H9 (cell line): Measurements from ENCODE around the gene TUBA3E. TPM values are rescaled to one million over a fixed set of nuclear protein-coding genes. Genes with fewer than 3 reads are reported as not detected.
"Not testable (repeated sequence)": the region's sequence is repeated elsewhere in the genome, so short reads cannot be mapped to it uniquely, and the experiment has no call there.

ENCODE experiments used
- DNase-seq: peaks from one replicate; pipeline ENCODE4 v3.0.0-alpha.2; 2017
- H2AFZ ChIP-seq: one replicate; pipeline ENCODE4 v1.6.1; 2013; ENCODE audit warnings: mild to moderate bottlenecking, low read length, control low read depth, moderate library complexity
- H2AK5ac ChIP-seq: 2 replicates; pipeline ENCODE4 v1.6.1; 2013; ENCODE audit warnings: low read length, control low read depth, mixed read lengths; ENCODE audit not compliant: insufficient read length
- H2BK120ac ChIP-seq: one replicate; pipeline ENCODE4 v1.6.1; 2013; ENCODE audit warnings: low read depth, mild to moderate bottlenecking, low read length, control low read depth, inconsistent platforms; ENCODE audit not compliant: poor library complexity, severe bottlenecking
- H2BK12ac ChIP-seq: 2 replicates; pipeline ENCODE4 v1.6.1; 2013; ENCODE audit warnings: low read length, control low read depth, mixed read lengths, low read depth; ENCODE audit not compliant: insufficient read length
- H2BK15ac ChIP-seq: 2 replicates; pipeline ENCODE4 v1.6.1; 2013; ENCODE audit warnings: low read depth, low read length, control low read depth
- H2BK20ac ChIP-seq: one replicate; pipeline ENCODE4 v1.6.1; 2013; ENCODE audit warnings: low read depth, mild to moderate bottlenecking, low read length, control low read depth, inconsistent platforms; ENCODE audit not compliant: poor library complexity, severe bottlenecking
- H2BK5ac ChIP-seq: 2 replicates; pipeline ENCODE4 v1.6.1; 2013; ENCODE audit warnings: low read length, control low read depth, mixed read lengths; ENCODE audit not compliant: insufficient read length
- H3K14ac ChIP-seq: 2 replicates; pipeline ENCODE4 v1.6.1; 2013; ENCODE audit warnings: low read length, control low read depth; ENCODE audit not compliant: insufficient read depth
- H3K18ac ChIP-seq: 2 replicates; pipeline ENCODE4 v1.6.1; 2013; ENCODE audit warnings: low read depth, mild to moderate bottlenecking, mixed read lengths, low read length, control low read depth; ENCODE audit not compliant: insufficient read length
- H3K23ac ChIP-seq: 2 replicates; pipeline ENCODE4 v1.6.1; 2013; ENCODE audit warnings: low read length, control low read depth, mixed read lengths, low read depth; ENCODE audit not compliant: insufficient read length
- H3K23me2 ChIP-seq: 2 replicates; pipeline ENCODE4 v1.6.1; 2013; ENCODE audit warnings: low read depth, mild to moderate bottlenecking, mixed read lengths, low read length, control low read depth; ENCODE audit not compliant: insufficient read length, poor library complexity, severe bottlenecking
- H3K27ac ChIP-seq: 2 replicates; pipeline ENCODE4 v1.5.1; 2013; ENCODE audit warnings: low read length, control low read depth, mixed read lengths, low read depth; ENCODE audit not compliant: insufficient read length
- H3K27me3 ChIP-seq: 2 replicates; pipeline ENCODE4 v1.6.1; 2013; ENCODE audit warnings: low read length, control low read depth, inconsistent platforms; ENCODE audit not compliant: insufficient read depth
- H3K4ac ChIP-seq: 2 replicates; pipeline ENCODE4 v1.6.1; 2013; ENCODE audit warnings: low read depth, mild to moderate bottlenecking, control low read depth, inconsistent platforms, low read length, moderate library complexity
- H3K4me1 ChIP-seq: 2 replicates; pipeline ENCODE4 v1.6.1; 2013; ENCODE audit warnings: low read length, control low read depth, inconsistent platforms; ENCODE audit not compliant: insufficient read depth
- H3K4me2 ChIP-seq: 2 replicates; pipeline ENCODE4 v1.6.1; 2013; ENCODE audit warnings: low read length, control low read depth, mixed read lengths; ENCODE audit not compliant: insufficient read length, insufficient read depth
- H3K56ac ChIP-seq: 2 replicates; pipeline ENCODE4 v1.6.1; 2013; ENCODE audit warnings: low read depth, mild to moderate bottlenecking, mixed read lengths, low read length, control low read depth; ENCODE audit not compliant: insufficient read length
- H3K79me1 ChIP-seq: 2 replicates; pipeline ENCODE4 v1.6.1; 2013; ENCODE audit warnings: low read depth, mild to moderate bottlenecking, moderate library complexity, low read length, control low read depth, inconsistent platforms; ENCODE audit not compliant: insufficient read depth, poor library complexity, severe bottlenecking
- H3K79me2 ChIP-seq: 2 replicates; pipeline ENCODE4 v1.6.1; 2013; ENCODE audit warnings: low read length, control low read depth, inconsistent platforms; ENCODE audit not compliant: insufficient read depth
- H3K9ac ChIP-seq: 2 replicates; pipeline ENCODE4 v1.6.1; 2013; ENCODE audit warnings: low read length, control low read depth, mixed read lengths; ENCODE audit not compliant: insufficient read length; ENCODE audit errors: extremely low read depth
- H3K9me3 ChIP-seq: one replicate; pipeline ENCODE4 v1.6.1; 2013; ENCODE audit warnings: low read depth, low read length, inconsistent platforms; ENCODE audit not compliant: control insufficient read depth
- H3T11ph ChIP-seq: one replicate; pipeline ENCODE4 v1.6.1; 2013; ENCODE audit warnings: mild to moderate bottlenecking, low read length, control low read depth, inconsistent platforms
- H4K20me1 ChIP-seq: one replicate; pipeline ENCODE4 v1.6.1; 2013; ENCODE audit not compliant: control insufficient read depth, insufficient read length, insufficient read depth
- H4K5ac ChIP-seq: 2 replicates; pipeline ENCODE4 v1.6.1; 2013; ENCODE audit warnings: low read depth, mild to moderate bottlenecking, mixed read lengths, low read length, control low read depth; ENCODE audit not compliant: insufficient read length
- H4K8ac ChIP-seq: replicated peaks from 2 replicates; pipeline ENCODE4 v1.6.1; 2013; ENCODE audit warnings: low read length, control low read depth, mixed read lengths, low read depth; ENCODE audit not compliant: insufficient read length
- H4K91ac ChIP-seq: 2 replicates; pipeline ENCODE4 v1.6.1; 2013; ENCODE audit warnings: low read depth, mild to moderate bottlenecking, moderate library complexity, mixed read lengths, low read length, control low read depth; ENCODE audit not compliant: insufficient read length
- H3K27ac Mint-ChIP-seq, 3 experiments: 2 replicates in 2 of 3; 3 replicates in 1 of 3; pipeline ENCODE4 v1.8.0; 2020 to 2021; ENCODE audit warnings: mixed read lengths in 3 of 3, mild to moderate bottlenecking in 1 of 3, moderate library complexity in 1 of 3
- H3K27me3 Mint-ChIP-seq: 2 replicates; pipeline ENCODE4 v1.8.0; 2021; ENCODE audit warnings: low read depth, mild to moderate bottlenecking, moderate library complexity, mixed read lengths
- H3K36me3 Mint-ChIP-seq, 3 experiments: 2 replicates in 2 of 3; 3 replicates in 1 of 3; pipeline ENCODE4 v1.8.0; 2020 to 2021; ENCODE audit warnings: low read depth in 3 of 3, mixed read lengths in 3 of 3; ENCODE audit not compliant: insufficient read depth in 1 of 3
- H3K4me1 Mint-ChIP-seq, 2 experiments: 2 replicates each; pipeline ENCODE4 v1.8.0; 2020; ENCODE audit warnings: mixed read lengths in 2 of 2
- H3K4me3 Mint-ChIP-seq, 2 experiments: 2 replicates in 1 of 2; 3 replicates in 1 of 2; pipeline ENCODE4 v1.8.0; 2020 to 2021; ENCODE audit warnings: mild to moderate bottlenecking in 2 of 2, mixed read lengths in 2 of 2, moderate library complexity in 1 of 2
- H3K9me3 Mint-ChIP-seq, 2 experiments: 2 replicates in 1 of 2; 3 replicates in 1 of 2; pipeline ENCODE4 v1.8.0; 2020; ENCODE audit warnings: mild to moderate bottlenecking in 2 of 2, mixed read lengths in 2 of 2, moderate library complexity in 1 of 2
- WGBS: extraction: QIAGEN DNeasy Blood & Tissue Kit; methylation state at CpG from one replicate; pipeline ENCODE4 v1.1.7; 2013; ENCODE audit warnings: missing lambda C conversion rate, low lambda C conversion rate, mixed read lengths; ENCODE audit not compliant: insufficient read length; ENCODE audit errors: extremely low coverage; 5-methylcytosine and 5-hydroxymethylcytosine counted together
- total RNA-seq: library from RNA; stranded (reverse); gene quantifications from 2 replicates; pipeline ENCODE4 v1.2.1, GENCODE V29; 2021

The TUBA3E gene
- total RNA-seq, 1 experiment from 2014 or later, result 0.26 TPM

DNA sequence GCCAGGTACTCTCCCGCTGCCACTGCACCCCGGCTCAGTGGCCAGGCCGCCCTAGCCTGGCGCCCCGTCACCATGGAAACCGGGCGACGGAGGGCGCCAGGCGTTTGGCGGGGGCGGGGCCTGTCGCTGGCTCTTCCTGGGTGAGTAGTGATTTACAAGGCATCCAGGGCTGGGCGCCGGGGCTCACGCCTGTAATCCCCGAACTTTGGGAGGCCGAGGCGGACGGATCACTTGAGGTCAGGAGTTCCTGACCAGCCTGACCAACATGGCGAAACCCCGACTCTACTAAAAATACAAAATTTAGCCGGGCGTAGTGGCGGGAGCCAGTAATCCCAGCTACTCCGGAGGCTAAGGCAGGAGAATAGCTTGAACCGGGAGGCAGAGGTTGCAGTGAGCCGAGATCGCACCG lies 53.2 kb downstream of the TUBA3E start, which contains the start of gene CCDC74B:
CCDC74B (minus strand) TSS at position 107 of the 409 bp plus-strand sequence. CDS start 116 bp downstream, outside the sequence.
- H4K91ac ChIP-seq, H2AK5ac ChIP-seq, H3K27me3 ChIP-seq, H3K79me1 ChIP-seq, H3K36me3 Mint-ChIP-seq, H2AFZ ChIP-seq, H4K5ac ChIP-seq, H3K14ac ChIP-seq, H3K79me2 ChIP-seq, H3K27ac Mint-ChIP-seq, H3K4ac ChIP-seq, H3K23me2 ChIP-seq, H3K9me3 Mint-ChIP-seq, H3K18ac ChIP-seq, H2BK15ac ChIP-seq, H3K9ac ChIP-seq, H2BK120ac ChIP-seq, H3K56ac ChIP-seq, H3K4me1 ChIP-seq, H2BK12ac ChIP-seq, H3K4me1 Mint-ChIP-seq, H2BK20ac ChIP-seq, H3T11ph ChIP-seq, H3K27ac ChIP-seq, H4K20me1 ChIP-seq, H3K23ac ChIP-seq, H4K8ac ChIP-seq, H3K9me3 ChIP-seq, H2BK5ac ChIP-seq: not testable (repeated sequence)
- H3K4me3 Mint-ChIP-seq, result peak within 1 kb of the TSS; percentile 70 to 84
- peak; percentile 65 for DNase-seq
- no CpG with 5 or more reads among the region's 30 CpGs for WGBS
- H3K27me3 Mint-ChIP-seq, result peaks cover 16% of the 10 kb centered on the region
- H3K4me2 ChIP-seq, result peak within 1 kb of the TSS; percentile 48

DNA sequence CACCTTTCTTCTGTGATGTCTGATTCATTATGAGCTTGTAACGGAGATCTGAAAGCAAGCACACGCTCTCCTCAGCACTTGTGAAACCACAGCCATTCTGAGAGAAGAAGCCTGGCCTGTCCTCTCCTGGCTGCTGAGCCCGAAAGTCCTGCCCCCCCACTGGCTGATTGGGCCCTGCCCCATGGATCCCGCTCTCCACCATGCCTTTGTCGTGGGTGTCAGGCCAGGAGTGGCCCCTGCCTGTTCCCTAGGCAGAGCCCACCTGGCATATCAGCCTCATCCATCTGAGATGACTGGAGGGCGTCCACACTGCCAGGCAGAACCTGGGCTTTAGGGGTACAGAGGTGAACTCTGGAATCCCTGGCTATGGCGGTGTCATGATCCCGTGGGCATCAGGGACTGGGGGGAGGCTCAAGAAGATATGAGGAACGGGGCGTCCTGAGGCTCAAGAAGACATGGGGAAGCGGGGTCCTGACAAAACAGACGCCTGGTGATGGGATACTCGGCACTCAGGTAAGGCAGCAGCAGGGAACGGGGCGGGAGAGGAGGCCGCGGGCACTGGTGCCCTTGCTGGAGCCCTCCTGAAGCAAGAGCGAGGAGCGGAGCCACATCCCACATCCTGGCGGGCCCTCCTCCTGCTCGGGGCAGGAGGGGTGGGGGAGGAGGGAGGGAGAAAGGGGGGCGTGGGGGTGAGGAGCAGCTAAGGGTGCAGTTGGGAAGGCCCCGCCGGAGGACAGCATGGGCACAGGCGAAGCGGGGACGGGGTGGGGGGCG lies 54.8 kb downstream of the TUBA3E start:
- H2BK12ac ChIP-seq, H4K20me1 ChIP-seq, H4K91ac ChIP-seq, H3K23me2 ChIP-seq, H3K27ac ChIP-seq, H3K79me2 ChIP-seq, H2BK20ac ChIP-seq, H2BK15ac ChIP-seq, H2AFZ ChIP-seq, H3K27me3 ChIP-seq, H3K23ac ChIP-seq, H2BK5ac ChIP-seq, H3K4me1 Mint-ChIP-seq, H3K36me3 Mint-ChIP-seq, H3K14ac ChIP-seq, H3K9me3 Mint-ChIP-seq, H3K9me3 ChIP-seq, H3K18ac ChIP-seq, H3K79me1 ChIP-seq, H3K4ac ChIP-seq, H3K9ac ChIP-seq, H3K4me1 ChIP-seq, H3T11ph ChIP-seq, H4K8ac ChIP-seq, H3K27ac Mint-ChIP-seq, H3K56ac ChIP-seq, H2BK120ac ChIP-seq, H2AK5ac ChIP-seq, H4K5ac ChIP-seq: not testable (repeated sequence)
- Mint-ChIP-seq H3K4me3 (peak overlapping the region; percentile 70 to 84), H3K27me3 (peaks cover 16% of the 10 kb centered on the region)
- no CpG with 5 or more reads among the region's 28 CpGs for WGBS
- H3K4me2 ChIP-seq, result peak overlapping the region; percentile 2
- DNase-seq, result peak; percentile 47
